Parathyroid adenoma (tissue), 2 donors: ENCODE measurements around the gene ICAM4.

Experiments used
- H2AFZ ChIP-seq: fragments of 300-600 bp; sonication (generic); one replicate; pipeline ENCODE4 v1.7.0; 2017; ENCODE audit warnings: antibody characterized with exemption, mild to moderate bottlenecking
- H3K27ac ChIP-seq: fragments of 300-600 bp; sonication (generic); one replicate; pipeline ENCODE4 v1.7.0; 2017
- H3K27me3 ChIP-seq: fragments of 300-600 bp; sonication (generic); one replicate; pipeline ENCODE4 v1.7.0; 2017; ENCODE audit warnings: low read length; ENCODE audit not compliant: control insufficient read depth, insufficient read depth
- H3K36me3 ChIP-seq: fragments of 300-600 bp; sonication (generic); one replicate; pipeline ENCODE4 v1.7.0; 2017; ENCODE audit warnings: low read length; ENCODE audit not compliant: control insufficient read depth, insufficient read depth
- H3K4me1 ChIP-seq: fragments of 300-600 bp; sonication (generic); one replicate; pipeline ENCODE4 v1.7.0; 2017; ENCODE audit warnings: control low read depth
- H3K4me2 ChIP-seq: fragments of 300-600 bp; sonication (generic); one replicate; pipeline ENCODE4 v1.7.0; 2017; ENCODE audit warnings: low read length
- H3K4me3 ChIP-seq: fragments of 300-600 bp; sonication (generic); one replicate; pipeline ENCODE4 v1.7.0; 2017; ENCODE audit warnings: low read depth, low read length
- H3K79me2 ChIP-seq: fragments of 300-600 bp; sonication (generic); one replicate; pipeline ENCODE4 v1.7.0; 2017; ENCODE audit warnings: control low read depth
- H3K9ac ChIP-seq: fragments of 300-600 bp; sonication (generic); one replicate; pipeline ENCODE4 v1.7.0; 2017; ENCODE audit warnings: mild to moderate bottlenecking
- H3K9me3 ChIP-seq: fragments of 300-600 bp; sonication (generic); one replicate; pipeline ENCODE4 v1.7.0; 2017; ENCODE audit warnings: low read length; ENCODE audit not compliant: control insufficient read depth
- TF ChIP-seq, protein P1 (sequence below): fragments of 300-600 bp; sonication (generic); IDR thresholded peaks from one replicate; pipeline ENCODE4 v1.7.0; 2017; ENCODE audit warnings: antibody characterized with exemption, mild to moderate bottlenecking
- donor health status: primary hyperparathyroidism.

ICAM4 gene

DNA sequence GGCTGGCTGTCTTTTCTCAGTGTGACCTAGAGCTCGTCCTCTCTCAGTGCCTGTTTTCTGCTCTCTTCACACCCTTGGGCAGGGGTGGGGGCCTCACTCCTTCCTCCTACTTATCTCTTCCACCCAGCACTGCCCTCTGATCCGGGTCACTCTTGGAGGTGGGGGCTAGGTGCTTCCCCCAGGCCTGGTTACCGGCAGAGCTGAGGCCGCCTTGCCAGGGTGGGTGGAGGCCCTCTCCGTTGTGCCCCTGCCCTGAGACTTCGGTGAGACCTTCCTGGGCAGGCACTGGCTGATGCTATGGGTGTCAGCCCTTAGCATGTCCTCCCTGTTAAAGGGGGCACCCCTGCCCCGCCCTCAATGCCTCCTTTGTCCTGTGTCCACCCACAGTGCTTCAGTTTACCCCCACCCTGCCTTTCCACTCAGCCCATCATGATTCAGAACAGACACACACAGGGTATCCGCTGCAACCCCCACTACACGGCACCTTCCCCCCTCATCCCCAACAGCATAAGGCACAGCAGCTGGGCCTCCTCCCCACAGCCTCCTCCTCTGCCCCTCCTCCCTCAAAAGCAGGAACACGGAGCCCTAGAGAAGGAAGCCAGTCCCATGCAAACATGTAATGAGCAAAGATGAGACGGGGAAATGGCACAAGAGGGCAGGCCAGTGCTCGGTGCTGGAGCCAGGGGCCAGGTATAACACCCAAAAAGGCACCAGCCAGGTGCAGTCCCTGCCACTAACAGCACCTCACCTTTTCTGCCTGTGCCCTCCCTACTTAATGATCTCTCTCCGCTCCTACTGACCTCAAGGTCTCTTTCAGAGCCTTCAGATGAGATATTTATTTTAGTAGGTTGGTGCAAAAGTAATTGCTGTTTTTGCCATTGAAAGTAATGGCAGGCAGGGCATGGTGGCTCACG is 13.0 kb downstream of the ICAM4 start:
- Histone ChIP-seq H3K4me1 (peaks cover 5% of the 10 kb centered on the region), H3K27me3 (peaks cover under 1% of the 10 kb centered on the region), H3K9ac (no peak overlapping the region), H2AFZ (no peak overlapping the region), H3K4me2 (no peak overlapping the region), H3K9me3 (no peaks in the 10 kb centered on the region), H3K36me3 (no peaks in the 10 kb centered on the region), H3K4me3 (no peak overlapping the region), H3K27ac (no peak overlapping the region), H3K79me2 (no peaks in the 10 kb centered on the region)
- TF ChIP-seq, protein P1, sequence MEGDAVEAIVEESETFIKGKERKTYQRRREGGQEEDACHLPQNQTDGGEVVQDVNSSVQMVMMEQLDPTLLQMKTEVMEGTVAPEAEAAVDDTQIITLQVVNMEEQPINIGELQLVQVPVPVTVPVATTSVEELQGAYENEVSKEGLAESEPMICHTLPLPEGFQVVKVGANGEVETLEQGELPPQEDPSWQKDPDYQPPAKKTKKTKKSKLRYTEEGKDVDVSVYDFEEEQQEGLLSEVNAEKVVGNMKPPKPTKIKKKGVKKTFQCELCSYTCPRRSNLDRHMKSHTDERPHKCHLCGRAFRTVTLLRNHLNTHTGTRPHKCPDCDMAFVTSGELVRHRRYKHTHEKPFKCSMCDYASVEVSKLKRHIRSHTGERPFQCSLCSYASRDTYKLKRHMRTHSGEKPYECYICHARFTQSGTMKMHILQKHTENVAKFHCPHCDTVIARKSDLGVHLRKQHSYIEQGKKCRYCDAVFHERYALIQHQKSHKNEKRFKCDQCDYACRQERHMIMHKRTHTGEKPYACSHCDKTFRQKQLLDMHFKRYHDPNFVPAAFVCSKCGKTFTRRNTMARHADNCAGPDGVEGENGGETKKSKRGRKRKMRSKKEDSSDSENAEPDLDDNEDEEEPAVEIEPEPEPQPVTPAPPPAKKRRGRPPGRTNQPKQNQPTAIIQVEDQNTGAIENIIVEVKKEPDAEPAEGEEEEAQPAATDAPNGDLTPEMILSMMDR = no peak

DNA sequence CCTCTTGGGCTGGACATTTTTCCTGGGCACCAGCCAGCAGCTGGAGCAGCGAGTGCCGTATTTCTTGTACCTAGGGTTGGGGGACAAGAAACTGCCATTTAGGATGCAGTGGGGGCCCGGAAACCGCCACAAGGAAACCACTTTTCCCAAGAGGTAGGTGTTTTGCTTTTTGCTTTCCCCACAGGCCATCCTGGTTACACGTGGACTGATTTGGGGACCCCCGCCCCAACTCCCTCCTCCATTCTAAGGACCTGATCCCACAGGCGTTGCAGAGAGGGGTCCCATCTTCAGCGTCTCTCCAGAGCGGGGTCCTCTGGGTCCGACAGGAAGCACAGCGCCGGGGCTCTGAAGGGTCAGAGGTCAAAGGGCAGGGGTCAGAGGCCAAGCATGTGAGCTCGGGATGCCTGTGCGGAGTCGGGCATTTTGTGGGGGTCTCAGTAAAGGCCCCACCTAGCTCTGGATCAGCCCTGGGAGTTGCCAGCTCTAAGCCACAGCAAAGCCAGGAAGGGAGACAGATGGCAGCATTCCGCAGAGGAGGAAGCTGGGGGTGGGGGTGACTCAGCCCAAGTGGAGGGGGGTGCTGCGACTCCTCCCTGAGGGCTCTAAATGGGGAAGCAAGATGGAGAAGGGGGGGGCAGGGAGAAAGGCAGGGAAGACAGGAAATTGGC is 18.5 kb downstream of the ICAM4 start:
- Histone ChIP-seq H3K4me3 (no peak overlapping the region), H2AFZ (no peak overlapping the region), H3K9me3 (no peaks in the 10 kb centered on the region), H3K4me2 (no peak overlapping the region), H3K36me3 (no peaks in the 10 kb centered on the region), H3K9ac (no peak overlapping the region), H3K79me2 (no peaks in the 10 kb centered on the region), H3K27me3 (no peaks in the 10 kb centered on the region), H3K27ac (no peak overlapping the region), H3K4me1 (no peaks in the 10 kb centered on the region)
- TF ChIP-seq, protein P1 = no peak

GRCh38 chr19:10306327-10306726 is 19.6 kb downstream of the ICAM4 start:
- Histone ChIP-seq H3K27ac (no peak overlapping the region), H3K36me3 (no peaks in the 10 kb centered on the region), H3K4me2 (no peak overlapping the region), H3K9me3 (no peaks in the 10 kb centered on the region), H3K79me2 (no peaks in the 10 kb centered on the region), H3K4me1 (no peaks in the 10 kb centered on the region), H3K9ac (no peak overlapping the region), H2AFZ (no peak overlapping the region), H3K27me3 (no peaks in the 10 kb centered on the region), H3K4me3 (no peak overlapping the region)
- TF ChIP-seq, protein P1 = no peak

GRCh38 chr19:10309423-10309822 is 22.7 kb downstream of the ICAM4 start, which contains the start of gene ZGLP1:
ZGLP1 (minus strand) TSS chr19:10309815.
- no peak within 1 kb of the TSS for H2AFZ ChIP-seq
- H3K27me3 ChIP-seq = no peaks in the 10 kb centered on the region
- H3K4me1 ChIP-seq = no peaks in the 10 kb centered on the region
- no peaks in the 10 kb centered on the region for H3K36me3 ChIP-seq
- TF ChIP-seq, protein P1 = no peak
- no peak within 1 kb of the TSS for H3K27ac ChIP-seq
- no peaks in the 10 kb centered on the region for H3K9me3 ChIP-seq
- H3K4me2 ChIP-seq = no peak within 1 kb of the TSS
- H3K9ac ChIP-seq = no peak within 1 kb of the TSS
- H3K79me2 ChIP-seq = no peaks in the 10 kb centered on the region
- H3K4me3 ChIP-seq = no peak within 1 kb of the TSS
